SHP77 treated with DMSO at 0.1 percent for 48 hours (cell line): ENCODE data around the gene RELN.
"Not testable (repeated sequence)": the region's sequence is repeated elsewhere in the genome, so short reads cannot be mapped to it uniquely, and the experiment has no call there.

Experiments used
- DNase-seq: peaks from one replicate; lab custom pipeline; 2025; lab: John Stamatoyannopoulos, UW

The RELN gene

DNA sequence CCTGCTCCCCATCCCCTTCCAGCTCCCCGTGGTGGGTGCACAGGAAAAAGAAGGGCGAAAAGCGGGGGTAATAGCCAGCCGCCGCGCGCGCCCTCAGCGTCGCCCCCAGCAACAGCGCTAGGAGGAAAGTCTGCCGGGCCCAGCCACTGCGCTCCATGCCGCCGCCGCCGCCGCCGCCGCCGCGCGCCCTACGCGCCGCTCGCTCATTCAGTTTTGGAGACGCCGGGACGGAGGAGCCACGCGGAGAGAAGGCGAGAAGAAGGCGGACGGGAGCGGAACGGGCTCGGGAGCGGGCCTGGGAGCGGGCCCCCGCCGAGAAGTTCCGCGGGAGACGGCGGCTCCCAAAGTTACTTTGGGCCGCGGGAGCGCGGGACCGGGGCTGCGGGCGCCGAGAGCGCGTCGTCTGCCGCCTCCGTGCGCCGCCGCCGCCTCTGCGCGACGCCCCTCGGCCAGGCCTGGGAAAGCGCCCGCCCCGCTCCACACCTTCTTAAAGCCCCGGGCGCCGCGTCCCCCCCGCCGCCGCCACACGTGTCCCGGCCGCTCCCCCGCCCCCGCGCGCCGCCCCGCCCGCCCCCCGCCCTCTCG is at the start of gene RELN:
Gene RELN (minus strand): TSS at position 459 of the 585 bp plus-strand sequence. CDS start 302 bp downstream, at position 157.
- no peak for DNase-seq

DNA sequence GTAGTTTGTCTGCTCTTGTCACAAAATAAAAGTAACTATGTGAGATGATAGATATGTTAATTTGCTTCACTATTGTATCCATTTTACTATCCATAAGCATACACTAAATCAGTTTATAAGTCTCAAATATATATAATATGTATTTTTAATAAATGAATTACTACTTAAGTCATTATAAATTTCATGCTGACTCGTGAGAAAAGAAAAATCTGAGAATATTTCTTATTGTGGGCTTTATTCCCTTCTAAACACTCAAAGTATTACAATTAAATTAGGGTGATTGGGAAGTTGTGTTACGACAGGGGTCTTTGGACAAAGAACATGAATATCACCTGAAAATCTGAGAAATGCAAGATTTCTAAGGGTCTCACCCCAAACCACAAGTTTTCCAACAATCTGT is 48.7 kb upstream of the RELN start:
- no peak for DNase-seq

DNA sequence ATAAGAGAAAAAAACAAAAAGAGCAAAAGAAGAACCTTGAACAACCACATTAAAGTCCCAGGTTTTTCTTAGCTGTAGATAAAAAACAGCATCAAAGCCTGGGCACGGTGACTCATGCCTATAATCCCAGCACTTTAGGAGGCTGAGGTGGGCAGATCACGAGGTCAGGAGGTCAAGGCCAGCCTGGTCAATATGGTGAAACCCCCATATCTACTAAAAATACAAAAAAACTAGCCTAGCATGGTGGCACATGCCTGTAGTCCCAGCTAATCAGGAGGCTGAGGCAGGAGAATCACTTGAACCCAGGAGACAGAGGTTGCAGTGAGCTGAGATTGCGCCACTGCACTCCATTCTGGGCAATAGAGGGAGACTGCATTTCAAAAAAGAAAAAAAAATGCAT is 47.4 kb upstream of the RELN start:
- not testable (repeated sequence) for DNase-seq

DNA sequence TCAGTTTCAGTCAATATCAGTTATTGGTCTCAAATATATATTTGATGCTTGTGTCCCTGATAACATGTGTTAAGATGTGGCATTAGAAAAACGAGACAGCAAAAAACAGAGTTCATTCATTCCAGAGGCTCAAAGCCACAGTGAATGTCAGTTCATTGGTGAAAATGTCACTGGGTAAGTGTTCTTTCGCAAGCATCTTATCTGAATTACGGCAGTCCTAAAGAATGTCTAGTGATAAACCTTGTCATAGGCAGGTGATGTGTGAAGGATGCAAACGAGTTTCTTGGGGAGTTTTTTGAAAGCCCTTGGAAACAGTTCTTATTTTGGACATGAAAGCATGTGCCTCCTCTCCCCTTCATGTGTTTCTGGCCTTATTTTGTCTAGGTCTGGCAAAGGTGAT is 45.9 kb upstream of the RELN start:
- DNase-seq: no peak

DNA sequence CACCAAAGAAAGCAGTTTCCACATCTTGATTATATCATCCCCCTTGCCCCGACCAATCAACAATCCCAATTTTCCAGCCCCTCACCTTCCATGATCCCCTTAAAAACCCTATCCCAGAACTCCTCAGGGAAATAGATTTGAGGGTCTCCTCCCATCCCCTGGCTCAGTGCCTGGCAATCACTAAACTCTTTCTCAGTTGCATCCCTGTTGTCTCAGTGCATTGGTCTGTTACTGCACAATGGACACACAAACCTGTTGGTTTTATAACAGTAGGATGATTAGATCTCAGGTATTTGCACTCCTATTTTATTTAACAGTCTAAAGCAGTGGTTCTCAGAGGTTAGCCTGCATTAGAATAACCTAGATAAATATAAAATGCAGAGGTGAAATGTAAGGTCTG is 45.2 kb upstream of the RELN start:
- no peak for DNase-seq

DNA sequence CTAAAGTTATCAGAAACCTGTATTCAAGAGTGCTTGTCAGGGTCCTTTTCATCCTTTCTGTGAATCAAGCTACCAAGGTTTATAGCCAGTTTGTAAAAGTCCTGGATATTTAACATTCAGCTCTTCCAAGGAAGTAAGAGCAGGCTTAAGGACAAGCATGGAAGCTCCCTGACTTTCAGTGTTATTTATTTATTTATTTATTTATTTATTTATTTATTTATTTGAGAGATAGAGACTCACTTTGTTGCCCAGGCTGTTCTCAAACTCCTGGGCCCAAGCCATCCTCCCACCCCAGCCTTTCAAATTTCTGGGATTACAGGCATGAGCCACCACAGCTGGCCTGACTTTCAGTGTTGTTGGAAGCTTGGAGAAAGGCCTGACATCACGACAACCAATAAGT is 44.4 kb upstream of the RELN start:
- no peak for DNase-seq

DNA sequence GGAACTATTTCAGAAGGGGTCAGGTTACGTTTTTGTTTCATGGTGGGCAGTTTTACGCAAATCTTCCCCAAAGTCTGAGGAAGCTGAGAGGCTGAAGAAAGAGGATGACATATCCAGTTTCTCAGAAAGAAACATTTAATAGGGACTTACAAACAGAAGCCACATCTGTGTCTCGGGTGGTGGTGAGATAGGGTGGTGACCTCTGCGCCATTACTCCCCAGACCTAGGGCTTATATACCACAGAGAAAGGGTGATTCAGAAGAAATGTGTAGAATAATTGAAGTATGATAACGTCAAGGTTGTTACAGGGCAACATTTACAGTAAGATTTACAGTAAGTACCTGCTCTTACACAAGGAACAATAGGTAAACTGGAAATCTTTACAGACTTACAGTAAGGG is 43.0 kb upstream of the RELN start:
- no peak for DNase-seq

DNA sequence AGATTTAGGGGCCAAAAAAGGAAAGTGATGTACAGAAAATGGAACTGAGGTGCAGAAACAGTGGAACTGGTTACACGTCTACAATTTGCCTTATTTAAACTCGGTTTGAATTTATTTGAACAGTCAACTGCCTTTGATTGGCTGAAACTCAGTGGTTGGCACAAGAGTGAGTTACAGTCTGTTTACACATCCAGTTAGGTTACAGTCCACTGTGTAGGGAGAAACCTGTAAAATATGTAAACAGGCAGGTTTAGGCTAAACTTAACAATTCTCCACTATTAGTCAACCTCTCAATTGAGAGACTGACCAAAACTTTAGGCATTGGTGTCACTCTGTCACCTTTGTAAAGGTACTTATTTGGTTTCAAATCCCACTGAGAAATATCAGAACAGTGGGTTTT is 40.3 kb upstream of the RELN start:
- DNase-seq: no peak

DNA sequence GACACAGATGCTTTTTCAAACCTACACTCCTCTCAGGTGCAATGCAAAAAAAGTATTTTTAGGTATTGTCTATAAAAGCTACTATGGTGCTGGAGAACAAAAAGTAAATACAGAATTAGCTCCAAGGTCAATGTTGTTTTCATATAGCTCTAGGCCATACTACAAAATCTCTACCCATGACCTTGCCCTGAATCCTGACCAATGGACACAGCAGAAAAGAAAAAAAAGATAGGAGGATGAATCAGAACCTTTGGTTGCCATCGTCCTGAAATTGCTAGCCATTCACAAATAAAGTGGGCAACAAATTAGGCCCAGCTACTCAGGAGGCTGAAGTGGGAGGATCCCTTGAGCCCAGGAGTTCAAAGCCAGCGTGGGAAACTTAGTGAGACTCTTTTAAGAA is 35.2 kb upstream of the RELN start:
- DNase-seq: no peak

DNA sequence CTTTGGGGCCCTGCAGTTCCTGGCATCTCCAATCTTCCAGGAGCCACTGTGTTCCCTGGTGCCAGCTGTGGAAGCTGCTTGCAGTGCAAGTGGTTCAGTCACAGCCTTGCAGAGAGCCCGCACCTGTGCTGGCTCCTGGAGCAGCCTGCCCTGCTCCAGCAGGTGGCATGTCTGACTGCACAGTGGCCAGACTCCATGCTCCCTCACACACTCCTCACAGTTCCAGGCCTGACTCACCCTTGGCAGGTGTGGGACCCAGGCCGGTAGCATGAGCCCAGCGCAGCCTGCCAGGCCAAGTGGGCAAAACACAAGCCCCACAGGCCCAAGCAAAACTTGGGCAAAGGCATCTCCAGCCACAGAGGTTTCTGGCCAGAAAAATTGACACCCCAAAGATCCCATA is 33.6 kb upstream of the RELN start:
- DNase-seq: no peak

DNA sequence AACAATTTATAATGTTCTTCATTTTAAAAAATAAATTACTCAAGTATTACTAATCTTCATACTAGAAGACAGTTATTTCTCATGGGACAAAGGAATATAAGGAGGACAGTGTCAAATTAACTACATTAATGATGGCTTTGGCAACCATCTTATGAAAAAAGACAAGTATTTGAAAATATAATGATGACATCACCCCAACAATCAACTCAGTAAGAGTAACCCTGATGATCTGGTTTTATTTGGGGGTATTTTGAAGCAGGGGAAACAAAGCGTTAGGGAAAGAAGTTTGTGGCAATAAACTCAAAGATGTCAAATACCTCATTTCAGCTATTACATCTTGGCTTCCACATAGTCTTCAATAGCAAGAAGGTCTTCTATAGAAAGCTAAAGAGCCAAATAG is 29.0 kb upstream of the RELN start:
- no peak for DNase-seq

DNA sequence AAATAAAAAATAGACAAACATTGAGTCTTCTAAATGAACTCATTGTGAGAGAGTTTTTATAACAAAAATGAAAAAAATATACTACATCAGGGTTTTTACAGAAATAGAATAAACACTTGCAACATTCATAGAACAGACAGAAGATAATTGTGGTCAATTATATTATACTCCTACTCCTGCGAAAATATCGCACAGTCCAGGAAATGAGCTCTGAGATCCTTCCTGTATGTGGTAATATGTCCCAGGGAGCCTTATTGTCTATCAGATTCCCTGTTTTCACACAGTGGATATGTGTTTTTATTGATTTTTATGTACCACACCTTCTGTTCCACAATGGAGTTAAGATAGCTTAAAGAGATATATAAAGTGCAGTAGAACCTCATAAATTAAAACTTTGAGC is 27.5 kb upstream of the RELN start:
- no peak for DNase-seq

DNA sequence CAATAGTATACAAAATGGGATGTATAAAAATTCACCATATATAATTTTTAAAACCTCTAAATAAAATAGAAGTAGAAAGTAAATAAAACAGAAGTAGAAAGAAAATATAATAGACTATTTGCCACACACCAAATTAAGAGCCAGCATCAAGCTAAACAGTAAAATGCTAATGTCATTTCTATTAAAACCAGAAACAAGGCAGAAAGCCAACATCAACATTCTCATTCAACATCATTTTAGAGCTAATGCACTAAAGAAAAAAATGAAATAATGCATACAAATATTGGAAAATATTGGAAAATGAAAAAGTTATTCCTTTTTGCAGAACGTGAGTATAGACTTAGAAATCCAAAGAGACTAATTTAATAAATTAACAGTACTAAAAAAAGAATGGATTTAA is 23.4 kb upstream of the RELN start:
- DNase-seq: no peak

DNA sequence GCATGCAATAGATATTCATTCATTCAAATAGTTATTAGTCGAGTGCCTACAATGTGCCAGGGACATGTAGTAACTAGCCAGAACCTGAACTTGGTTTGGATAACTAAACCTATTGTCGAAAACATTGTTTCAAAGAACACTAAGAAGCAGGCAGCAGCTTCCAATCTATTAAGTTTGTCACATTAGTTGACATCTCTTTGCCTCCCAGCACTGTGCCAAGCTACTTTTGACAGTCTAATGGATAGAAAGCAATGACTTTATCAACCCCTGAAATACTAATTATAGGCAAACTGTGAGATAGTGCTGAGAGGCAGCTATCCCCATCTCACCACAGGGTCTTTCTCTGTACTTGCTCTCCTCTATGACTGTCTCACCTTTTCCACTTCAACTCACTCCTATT is 22.4 kb upstream of the RELN start:
- DNase-seq: no peak

DNA sequence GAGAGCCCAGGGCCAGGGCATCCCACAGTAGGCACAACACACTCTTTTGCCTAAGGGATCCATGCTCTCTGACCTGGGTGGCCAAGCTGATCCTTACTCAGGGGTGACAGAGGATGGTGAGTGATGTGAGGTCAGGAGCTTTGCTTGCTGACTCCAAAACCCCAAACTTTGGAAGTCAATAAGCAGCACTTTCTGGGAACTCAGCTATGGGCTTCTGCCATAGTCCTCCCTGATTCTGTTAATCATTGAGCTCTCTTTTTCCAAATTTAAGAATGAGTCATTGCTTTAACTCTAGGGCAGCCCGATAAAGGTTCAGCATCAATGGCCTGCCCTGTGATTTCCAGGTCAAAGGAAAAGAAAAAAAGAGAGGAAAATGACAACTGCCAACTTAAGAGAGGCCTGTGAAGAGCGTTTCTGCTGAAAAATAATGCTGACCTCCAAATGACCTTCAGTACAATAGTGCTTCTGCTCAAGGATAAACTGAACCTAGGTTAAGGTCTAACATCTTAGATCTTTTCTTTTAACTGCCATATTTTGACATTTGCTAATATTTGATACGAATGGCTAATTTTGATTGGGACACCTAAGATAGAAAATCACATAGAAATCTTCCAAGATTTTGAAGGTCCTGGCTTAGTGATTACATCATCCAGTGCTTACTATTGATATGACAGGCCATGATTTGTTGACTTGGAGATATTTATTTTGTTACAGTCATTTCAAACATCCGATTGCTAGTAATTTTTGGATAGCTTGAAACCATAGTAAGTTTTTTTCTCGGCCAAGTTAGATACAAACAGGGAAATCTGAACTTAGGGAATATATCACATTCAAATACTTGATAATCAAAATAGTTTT is 20.8 kb upstream of the RELN start:
- DNase-seq: no peak

DNA sequence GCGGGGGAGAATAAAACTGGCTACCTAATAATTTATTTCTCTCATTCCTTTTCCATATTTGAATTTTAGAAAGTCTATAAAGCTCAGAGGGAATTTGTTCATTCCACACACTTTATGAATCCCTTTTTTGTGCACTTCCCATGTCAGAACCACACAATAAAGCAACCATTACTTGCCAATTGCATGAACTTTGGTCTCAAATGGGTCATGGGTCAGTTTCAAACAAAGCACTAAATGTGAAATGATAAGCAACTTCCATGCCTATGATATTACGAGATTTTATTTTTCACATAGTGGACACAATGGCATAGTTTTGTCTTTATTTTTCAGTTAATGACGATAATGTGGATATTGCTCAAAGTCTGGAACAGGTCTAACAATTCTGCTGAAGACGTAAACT is 18.6 kb upstream of the RELN start:
- no peak for DNase-seq

DNA sequence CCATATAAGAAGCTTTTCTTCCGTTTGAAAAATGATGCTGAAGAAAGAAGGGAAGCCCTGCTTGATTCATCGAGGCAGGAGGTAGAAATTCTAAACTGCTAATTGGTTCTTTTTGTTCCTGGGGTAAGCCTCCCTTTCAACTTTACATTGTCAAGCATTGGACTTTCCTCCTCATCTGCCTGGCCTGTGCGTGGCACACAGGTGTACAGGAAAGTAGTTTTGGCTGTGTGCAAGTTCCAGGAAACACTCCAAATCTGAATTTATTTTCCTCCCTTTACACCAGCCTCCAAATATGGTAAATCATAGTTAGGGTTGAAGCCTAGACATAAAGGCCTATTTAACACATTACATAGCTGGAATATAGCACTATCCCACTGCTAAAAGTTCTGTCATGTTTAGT is 18.2 kb upstream of the RELN start:
- DNase-seq: no peak

DNA sequence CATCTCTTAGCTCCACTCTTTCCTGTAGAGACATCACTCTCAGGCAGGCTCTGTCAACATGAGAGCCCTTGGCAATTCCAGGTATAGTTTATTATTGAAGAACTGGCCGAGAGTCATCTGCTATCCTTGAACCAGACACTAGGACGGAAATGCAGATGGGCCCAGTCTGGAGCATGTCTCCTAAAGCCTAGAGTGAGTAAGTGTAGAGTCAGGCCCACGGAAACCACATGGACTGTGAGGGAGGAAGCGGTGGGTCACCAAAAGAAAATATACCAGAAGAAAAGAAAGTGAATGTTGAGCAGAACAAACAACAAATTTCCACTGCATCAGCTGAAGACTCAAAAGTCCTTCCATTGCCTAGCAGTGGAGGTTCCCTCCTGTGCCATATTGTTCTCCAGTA is 15.7 kb upstream of the RELN start:
- no peak for DNase-seq

DNA sequence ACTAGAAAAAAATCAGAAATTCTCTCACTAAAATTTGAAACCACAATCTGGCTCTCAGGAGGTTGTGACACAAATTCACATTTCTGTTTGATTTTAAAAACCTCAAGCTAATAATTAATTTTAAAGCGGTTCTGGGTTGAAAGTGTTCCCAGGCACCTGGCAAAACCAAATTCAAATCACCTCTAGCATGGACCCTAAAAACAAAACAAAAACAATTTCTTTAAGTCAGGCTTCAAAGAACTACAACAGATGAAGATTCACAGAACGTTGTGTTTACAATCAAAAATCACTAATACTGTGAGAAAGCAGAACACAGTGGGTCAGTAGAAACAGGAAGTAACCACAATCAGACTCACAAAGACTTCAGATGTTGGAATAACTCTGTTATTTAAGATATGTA is 7.2 kb upstream of the RELN start:
- DNase-seq: no peak

DNA sequence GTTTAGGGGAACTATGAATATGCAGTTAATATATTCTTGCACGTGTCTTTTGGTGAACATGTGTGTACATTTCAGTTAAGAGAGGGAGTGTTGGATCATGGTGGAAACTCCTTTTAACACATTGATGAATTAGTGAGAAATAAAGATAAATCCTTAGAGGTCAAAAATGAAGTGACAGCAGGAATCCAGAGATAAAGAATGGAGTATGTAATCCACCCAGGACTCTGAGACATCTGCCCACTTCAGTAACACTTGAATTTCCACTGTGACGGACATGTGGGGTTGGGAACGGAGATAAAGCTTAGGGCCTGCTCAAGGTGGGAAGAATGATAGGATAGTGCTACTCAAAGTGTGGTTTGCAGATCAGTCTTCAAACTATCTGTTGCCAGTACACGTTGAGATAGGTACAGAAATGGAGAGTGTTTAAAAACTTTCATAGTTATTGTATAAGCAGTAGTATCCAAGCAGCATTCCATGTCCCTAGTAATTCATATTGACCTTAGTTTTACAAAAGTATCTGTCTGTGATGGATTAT is 6.6 kb upstream of the RELN start:
- DNase-seq: no peak

DNA sequence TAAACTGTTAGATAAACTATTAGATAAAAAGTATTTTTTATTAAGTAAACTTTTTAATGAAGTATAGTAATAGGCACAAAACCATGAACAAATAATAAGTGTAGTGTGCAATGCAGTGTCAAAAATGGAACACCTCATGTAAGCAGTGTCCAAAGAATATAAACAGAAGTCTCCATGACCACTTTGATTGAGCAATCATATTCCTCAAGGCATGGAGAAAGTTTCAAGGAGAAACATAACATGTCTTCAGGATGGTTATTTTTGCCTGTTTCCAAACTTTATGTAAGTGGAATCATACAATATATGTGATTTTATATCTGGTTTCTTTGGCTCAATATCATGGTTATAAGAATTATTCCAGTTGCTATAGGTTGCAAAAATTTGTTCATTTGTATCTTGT is 6.1 kb upstream of the RELN start:
- no peak for DNase-seq

DNA sequence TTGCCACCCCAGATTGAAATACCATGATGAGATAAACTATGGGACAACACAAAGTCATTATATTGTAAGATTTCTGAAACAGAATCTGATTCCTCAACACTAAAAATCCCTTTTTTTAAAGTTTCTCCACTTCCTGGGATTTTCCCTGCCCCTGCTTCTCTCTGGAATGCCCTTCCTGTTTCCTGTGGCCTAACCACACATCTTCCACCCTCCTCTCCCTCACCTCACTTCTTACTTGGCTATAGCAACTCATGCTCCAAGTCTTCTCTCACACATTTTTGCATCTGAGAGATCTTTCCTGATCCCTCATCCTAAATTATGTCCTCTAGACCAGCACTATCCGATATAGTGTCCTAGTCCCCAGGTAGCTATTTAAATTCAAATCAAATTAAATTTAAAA is 4.1 kb upstream of the RELN start:
- no peak for DNase-seq

DNA sequence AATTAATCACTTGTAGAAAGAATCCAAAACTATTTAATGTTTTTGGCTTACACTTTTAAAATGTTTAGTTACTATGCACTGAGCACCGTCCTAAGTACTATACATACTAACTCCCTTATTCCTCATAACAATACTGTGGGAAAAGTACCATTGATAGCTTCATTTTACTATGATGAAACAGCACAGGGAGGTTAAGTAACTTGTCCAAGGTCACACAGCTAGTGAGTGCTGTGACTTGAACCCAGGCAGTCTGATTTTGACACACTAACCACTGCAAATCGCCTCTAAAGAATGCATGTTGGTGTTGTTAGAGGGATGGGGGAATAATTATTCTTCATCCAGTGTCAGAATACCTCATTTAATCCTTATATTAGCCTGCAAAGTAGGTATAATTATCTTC is 1.9 kb upstream of the RELN start:
- no peak for DNase-seq

DNA sequence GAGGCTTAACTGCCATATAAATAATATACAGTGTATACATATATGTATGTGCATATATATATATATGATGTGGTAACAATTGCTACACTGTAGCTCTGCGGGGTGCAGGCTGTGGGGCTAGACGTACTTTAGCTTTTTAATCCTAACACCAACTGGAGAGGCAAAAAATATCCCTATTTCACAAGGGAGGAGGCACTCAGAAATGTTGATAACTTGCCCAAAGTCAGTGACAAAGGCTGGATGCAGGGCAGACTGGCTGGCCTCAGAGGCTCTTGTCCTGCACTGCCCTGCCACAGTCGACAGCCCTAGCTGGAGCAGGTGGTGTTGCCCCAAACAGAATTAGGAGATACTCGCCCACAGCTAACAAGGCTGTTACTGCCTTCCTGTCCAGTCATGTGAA is 1.5 kb upstream of the RELN start:
- no peak for DNase-seq
